ENCODE results near the gene RHBDD2. TPM values are rescaled to one million over a fixed set of nuclear protein-coding genes. Genes with fewer than 3 reads are reported as not detected.
"Not testable (repeated sequence)": the region's sequence is repeated elsewhere in the genome, so short reads cannot be mapped to it uniquely, and the experiment has no call there.

Gene RHBDD2
- total RNA-seq, 2 donors from 2014 or later: 51.6 to 68.9 TPM

- no peaks in the 10 kb centered on the region for H3K36me3 Mint-ChIP-seq (ENCODE audit: low read depth)
- TF ChIP-seq, protein P1, sequence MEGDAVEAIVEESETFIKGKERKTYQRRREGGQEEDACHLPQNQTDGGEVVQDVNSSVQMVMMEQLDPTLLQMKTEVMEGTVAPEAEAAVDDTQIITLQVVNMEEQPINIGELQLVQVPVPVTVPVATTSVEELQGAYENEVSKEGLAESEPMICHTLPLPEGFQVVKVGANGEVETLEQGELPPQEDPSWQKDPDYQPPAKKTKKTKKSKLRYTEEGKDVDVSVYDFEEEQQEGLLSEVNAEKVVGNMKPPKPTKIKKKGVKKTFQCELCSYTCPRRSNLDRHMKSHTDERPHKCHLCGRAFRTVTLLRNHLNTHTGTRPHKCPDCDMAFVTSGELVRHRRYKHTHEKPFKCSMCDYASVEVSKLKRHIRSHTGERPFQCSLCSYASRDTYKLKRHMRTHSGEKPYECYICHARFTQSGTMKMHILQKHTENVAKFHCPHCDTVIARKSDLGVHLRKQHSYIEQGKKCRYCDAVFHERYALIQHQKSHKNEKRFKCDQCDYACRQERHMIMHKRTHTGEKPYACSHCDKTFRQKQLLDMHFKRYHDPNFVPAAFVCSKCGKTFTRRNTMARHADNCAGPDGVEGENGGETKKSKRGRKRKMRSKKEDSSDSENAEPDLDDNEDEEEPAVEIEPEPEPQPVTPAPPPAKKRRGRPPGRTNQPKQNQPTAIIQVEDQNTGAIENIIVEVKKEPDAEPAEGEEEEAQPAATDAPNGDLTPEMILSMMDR (conservative IDR thresholded peaks at IDR 0.05): no peak
- no peaks in the 10 kb centered on the region for H3K36me3 ChIP-seq (ENCODE audit: control insufficient read depth, insufficient read depth, low read length)
- 88 to 91% methylated on average over 3 of the region's 3 CpGs for WGBS, 2 experiments (ENCODE audit: insufficient coverage in 1 of 2, insufficient read length in 1 of 2)
- H3K4me1 Mint-ChIP-seq: no peaks in the 10 kb centered on the region
- no peaks in the 10 kb centered on the region for H3K9me3 ChIP-seq (ENCODE audit: control insufficient read depth, low read length)
- H3K4me3 ChIP-seq (ENCODE audit: low read length): no peak overlapping the region
- H3K4me1 ChIP-seq (ENCODE audit: control insufficient read depth, insufficient read depth, low read length): no peaks in the 10 kb centered on the region
- no peaks in the 10 kb centered on the region for H3K27me3 ChIP-seq (ENCODE audit: control insufficient read depth, insufficient read depth, low read length, poor library complexity, severe bottlenecking)
- H3K9me3 Mint-ChIP-seq: no peaks in the 10 kb centered on the region
- no peak overlapping the region for H3K27ac ChIP-seq (ENCODE audit: low read depth, low read length)
- peaks cover 17% of the 10 kb centered on the region for H3K27me3 Mint-ChIP-seq (ENCODE audit: insufficient read depth)
- DNase-seq: no peak
- H3K27ac Mint-ChIP-seq: no peak overlapping the region
- H3K9ac ChIP-seq (ENCODE audit: extremely low read depth, low read length, poor library complexity, severe bottlenecking): no peak overlapping the region
- no peak overlapping the region for H3K4me3 Mint-ChIP-seq
Observed at GRCh38 chr7:75849573-75849972, 29.3 kb upstream of the RHBDD2 start.

- no peaks in the 10 kb centered on the region for H3K4me1 Mint-ChIP-seq
- 89 to 93% methylated on average over 4 of the region's 4 CpGs for WGBS, 2 experiments (ENCODE audit: insufficient coverage in 1 of 2, insufficient read length in 1 of 2)
- Histone ChIP-seq H3K4me1 (ENCODE audit: control insufficient read depth, insufficient read depth, low read length) (no peaks in the 10 kb centered on the region), H3K9me3 (ENCODE audit: control insufficient read depth, low read length) (no peaks in the 10 kb centered on the region), H3K27me3 (ENCODE audit: control insufficient read depth, insufficient read depth, low read length, poor library complexity, severe bottlenecking) (no peaks in the 10 kb centered on the region), H3K27ac (ENCODE audit: low read depth, low read length) (no peak overlapping the region), H3K4me3 (ENCODE audit: low read length) (no peak overlapping the region), H3K36me3 (ENCODE audit: control insufficient read depth, insufficient read depth, low read length) (no peaks in the 10 kb centered on the region), H3K9ac (ENCODE audit: extremely low read depth, low read length, poor library complexity, severe bottlenecking) (no peak overlapping the region)
- H3K27me3 Mint-ChIP-seq (ENCODE audit: insufficient read depth): peaks cover 17% of the 10 kb centered on the region
- H3K36me3 Mint-ChIP-seq (ENCODE audit: low read depth): no peaks in the 10 kb centered on the region
- H3K4me3 Mint-ChIP-seq: no peak overlapping the region
- DNase-seq: no peak
- TF ChIP-seq, protein P1 (conservative IDR thresholded peaks at IDR 0.05): no peak
- H3K27ac Mint-ChIP-seq: no peak overlapping the region
- no peaks in the 10 kb centered on the region for H3K9me3 Mint-ChIP-seq
Observed at GRCh38 chr7:75850235-75850634, 28.6 kb upstream of the RHBDD2 start.

DNA sequence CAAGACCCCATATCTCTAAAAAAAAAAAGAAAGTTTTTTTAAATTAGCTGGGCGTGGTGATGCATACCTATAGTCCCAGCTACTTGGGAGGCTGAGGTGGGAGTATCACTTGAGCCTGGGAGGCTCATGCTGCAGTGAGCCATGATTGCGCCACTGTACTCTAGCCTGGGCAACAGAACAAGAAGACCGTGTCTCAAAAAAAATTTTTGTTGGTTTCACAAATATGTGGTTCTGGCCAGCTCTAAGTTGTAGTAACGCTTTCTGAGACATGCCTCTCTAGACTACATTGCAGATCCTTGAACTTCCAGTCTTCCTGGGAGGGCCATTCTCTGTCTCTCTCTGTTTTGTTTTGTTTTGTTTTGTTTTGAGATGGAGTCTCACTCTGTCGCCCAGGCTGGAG, 24.6 kb upstream of the RHBDD2 start:
- no peak overlapping the region for H3K9ac ChIP-seq (ENCODE audit: extremely low read depth, low read length, poor library complexity, severe bottlenecking)
- no peaks in the 10 kb centered on the region for H3K36me3 ChIP-seq (ENCODE audit: control insufficient read depth, insufficient read depth, low read length)
- no peaks in the 10 kb centered on the region for H3K27me3 ChIP-seq (ENCODE audit: control insufficient read depth, insufficient read depth, low read length, poor library complexity, severe bottlenecking)
- H3K9me3 Mint-ChIP-seq: no peaks in the 10 kb centered on the region
- no peak for DNase-seq
- WGBS, 2 experiments (ENCODE audit: insufficient coverage in 1 of 2, insufficient read length in 1 of 2): 88 to 91% methylated on average over 5 of the region's 5 CpGs
- H3K36me3 Mint-ChIP-seq (ENCODE audit: low read depth): no peaks in the 10 kb centered on the region
- peaks cover 8% of the 10 kb centered on the region for H3K27me3 Mint-ChIP-seq (ENCODE audit: insufficient read depth)
- TF ChIP-seq, protein P1 (conservative IDR thresholded peaks at IDR 0.05): no peak
- H3K27ac Mint-ChIP-seq: no peak overlapping the region
- H3K4me1 Mint-ChIP-seq: no peaks in the 10 kb centered on the region
- no peaks in the 10 kb centered on the region for H3K4me1 ChIP-seq (ENCODE audit: control insufficient read depth, insufficient read depth, low read length)
- no peak overlapping the region for H3K4me3 Mint-ChIP-seq
- no peak overlapping the region for H3K27ac ChIP-seq (ENCODE audit: low read depth, low read length)
- H3K4me3 ChIP-seq (ENCODE audit: low read length): no peak overlapping the region
- H3K9me3 ChIP-seq (ENCODE audit: control insufficient read depth, low read length): no peaks in the 10 kb centered on the region

DNA sequence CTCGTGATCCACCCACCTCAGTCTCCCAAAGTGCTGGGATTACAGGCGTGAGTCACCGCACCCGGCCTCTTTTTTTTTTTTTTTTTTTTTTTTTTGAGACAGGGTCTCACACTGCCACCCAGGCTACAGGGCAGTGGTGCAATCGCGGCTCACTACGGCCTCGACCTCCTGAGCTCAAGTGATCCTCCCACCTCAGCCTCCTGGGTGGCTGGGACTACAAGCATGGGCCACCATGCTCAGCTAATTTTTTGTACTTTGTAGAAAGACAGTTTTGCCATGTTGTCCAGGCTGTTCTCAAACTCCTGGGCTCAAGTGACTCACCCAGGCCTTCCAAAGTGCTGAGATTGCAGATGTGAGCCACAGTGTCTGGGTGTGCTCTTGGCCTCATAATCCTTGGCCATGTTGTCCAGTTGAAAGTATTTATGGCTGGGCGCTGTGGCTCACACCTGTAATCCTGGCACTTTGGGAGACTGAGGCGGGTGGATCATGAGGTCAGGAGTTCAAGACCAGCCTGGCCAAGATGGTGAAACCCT, 24.0 kb upstream of the RHBDD2 start:
- not testable (repeated sequence) for H3K4me3 Mint-ChIP-seq

More for the DNA sequence above, 24.0 kb upstream of the RHBDD2 start:
- H3K4me1 ChIP-seq (ENCODE audit: control insufficient read depth, insufficient read depth, low read length); H3K9ac ChIP-seq (ENCODE audit: extremely low read depth, low read length, poor library complexity, severe bottlenecking); H3K9me3 Mint-ChIP-seq; H3K36me3 ChIP-seq (ENCODE audit: control insufficient read depth, insufficient read depth, low read length); H3K27me3 Mint-ChIP-seq (ENCODE audit: insufficient read depth); H3K4me3 ChIP-seq (ENCODE audit: low read length); H3K27ac Mint-ChIP-seq; H3K27me3 ChIP-seq (ENCODE audit: control insufficient read depth, insufficient read depth, low read length, poor library complexity, severe bottlenecking); H3K4me1 Mint-ChIP-seq; DNase-seq; H3K27ac ChIP-seq (ENCODE audit: low read depth, low read length); H3K36me3 Mint-ChIP-seq (ENCODE audit: low read depth); H3K9me3 ChIP-seq (ENCODE audit: control insufficient read depth, low read length): not testable (repeated sequence)
- 97 to 98% methylated on average over 5 to 10 of the region's 10 CpGs for WGBS, 2 experiments (ENCODE audit: insufficient coverage in 1 of 2, insufficient read length in 1 of 2)
